OCI-LY3 (cell line): ENCODE measurements around the gene BHLHA15.

Experiments used
- EZH2phosphoT487 ChIP-seq: fragments of 200-600 bp; shearing (Covaris generic); IDR thresholded peaks from 2 replicates; pipeline ENCODE4 v1.6.1; 2018; ENCODE audit warnings: antibody characterized with exemption, mixed run types, low read depth
- TF ChIP-seq, protein P1 (sequence below): fragments of 200-600, 300-600 bp; sonication (generic); IDR thresholded peaks from 2 replicates; pipeline ENCODE4 v1.5.1; 2014; ENCODE audit warnings: antibody characterized with exemption, low read length, low read depth

- TF ChIP-seq, protein P1, sequence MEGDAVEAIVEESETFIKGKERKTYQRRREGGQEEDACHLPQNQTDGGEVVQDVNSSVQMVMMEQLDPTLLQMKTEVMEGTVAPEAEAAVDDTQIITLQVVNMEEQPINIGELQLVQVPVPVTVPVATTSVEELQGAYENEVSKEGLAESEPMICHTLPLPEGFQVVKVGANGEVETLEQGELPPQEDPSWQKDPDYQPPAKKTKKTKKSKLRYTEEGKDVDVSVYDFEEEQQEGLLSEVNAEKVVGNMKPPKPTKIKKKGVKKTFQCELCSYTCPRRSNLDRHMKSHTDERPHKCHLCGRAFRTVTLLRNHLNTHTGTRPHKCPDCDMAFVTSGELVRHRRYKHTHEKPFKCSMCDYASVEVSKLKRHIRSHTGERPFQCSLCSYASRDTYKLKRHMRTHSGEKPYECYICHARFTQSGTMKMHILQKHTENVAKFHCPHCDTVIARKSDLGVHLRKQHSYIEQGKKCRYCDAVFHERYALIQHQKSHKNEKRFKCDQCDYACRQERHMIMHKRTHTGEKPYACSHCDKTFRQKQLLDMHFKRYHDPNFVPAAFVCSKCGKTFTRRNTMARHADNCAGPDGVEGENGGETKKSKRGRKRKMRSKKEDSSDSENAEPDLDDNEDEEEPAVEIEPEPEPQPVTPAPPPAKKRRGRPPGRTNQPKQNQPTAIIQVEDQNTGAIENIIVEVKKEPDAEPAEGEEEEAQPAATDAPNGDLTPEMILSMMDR: no peak
- TF ChIP-seq EZH2phosphoT487: no peak
Measured at GRCh38 chr7:98223351-98223897, 12.2 kb downstream of the BHLHA15 start.
